ENCODE data around the gene SNAP23. TPM values are rescaled to one million over a fixed set of nuclear protein-coding genes. Genes with fewer than 3 reads are reported as not detected.

Gene SNAP23
- total RNA-seq, 2 experiments from 2014 or later: 49.0 to 54.2 TPM

- Mint-ChIP-seq H3K27ac (peak overlapping the region; percentile 91), H3K27me3 (ENCODE audit: low read depth) (peaks cover 13% of the 10 kb centered on the region), H3K4me3 (peak overlapping the region; percentile 95), H3K36me3 (ENCODE audit: low read depth) (peaks cover 4% of the 10 kb centered on the region), H3K9me3 (ENCODE audit: insufficient read depth) (no peaks in the 10 kb centered on the region), H3K4me1 (ENCODE audit: low read depth) (peaks cover 40% of the 10 kb centered on the region)
- POLR2A ChIA-PET: interaction anchor here (0.7 to 3.4 kb wide), 7 partner anchors 21 to 85 kb away, joined by 3 to 16 read pairs (median 3); partner anchors contain the start of genes HAUS2, LRRC57 and ZNF106
- DNase-seq: no peak
- CTCF ChIA-PET: interaction anchor here (1.2 kb wide), 1 partner anchor 32 kb away, joined by 5 read pairs; no protein-coding TSS in a partner anchor
- no peak for ATAC-seq
Observed at GRCh38 chr15:42576040-42576594, 80.7 kb downstream of the SNAP23 start.

- peak overlapping the region; percentile 95 for H3K4me3 Mint-ChIP-seq
- peaks cover 47% of the 10 kb centered on the region for H3K4me1 Mint-ChIP-seq (ENCODE audit: low read depth)
- peaks cover 2% of the 10 kb centered on the region for H3K36me3 Mint-ChIP-seq (ENCODE audit: low read depth)
- ATAC-seq (no peak), DNase-seq (no peak)
- H3K9me3 Mint-ChIP-seq (ENCODE audit: insufficient read depth): no peaks in the 10 kb centered on the region
- POLR2A ChIA-PET: interaction anchor here (3.4 kb wide), 1 partner anchor 29 kb away, joined by 12 read pairs; no protein-coding TSS in a partner anchor
- CTCF ChIA-PET: interaction anchor here (1.0 to 1.4 kb wide), 3 partner anchors 15 to 73 kb away, joined by 4 to 6 read pairs (median 4); no protein-coding TSS in a partner anchor
- peaks cover 13% of the 10 kb centered on the region for H3K27me3 Mint-ChIP-seq (ENCODE audit: low read depth)
- no peak overlapping the region for H3K27ac Mint-ChIP-seq
Observed at GRCh38 chr15:42576776-42577175, 81.3 kb downstream of the SNAP23 start.

GRCh38 chr15:42577514-42578031, 82.1 kb downstream of the SNAP23 start:
- Mint-ChIP-seq H3K4me1 (ENCODE audit: low read depth) (peaks cover 55% of the 10 kb centered on the region), H3K4me3 (no peak overlapping the region), H3K36me3 (ENCODE audit: low read depth) (peaks cover 1% of the 10 kb centered on the region), H3K27ac (no peak overlapping the region), H3K9me3 (ENCODE audit: insufficient read depth) (no peaks in the 10 kb centered on the region), H3K27me3 (ENCODE audit: low read depth) (peaks cover 13% of the 10 kb centered on the region)
- ATAC-seq: no peak
- DNase-seq: no peak
- ChIA-PET POLR2A (interaction anchor here (3.4 kb wide), 1 partner anchor 28 kb away, joined by 12 read pairs; no protein-coding TSS in a partner anchor), CTCF (interaction anchor here (1.0 to 1.4 kb wide), 3 partner anchors 14 to 72 kb away, joined by 4 to 6 read pairs (median 4); no protein-coding TSS in a partner anchor)

- ATAC-seq (no peak), DNase-seq (no peak)
- Mint-ChIP-seq H3K27ac (no peak overlapping the region), H3K4me1 (ENCODE audit: low read depth) (peaks cover 62% of the 10 kb centered on the region), H3K9me3 (ENCODE audit: insufficient read depth) (no peaks in the 10 kb centered on the region), H3K4me3 (no peak overlapping the region), H3K36me3 (ENCODE audit: low read depth) (peaks cover 1% of the 10 kb centered on the region), H3K27me3 (ENCODE audit: low read depth) (peaks cover 13% of the 10 kb centered on the region)
- ChIA-PET POLR2A (no interaction called here), CTCF (interaction anchor here (1.2 kb wide), 1 partner anchor 71 kb away, joined by 3 read pairs; no protein-coding TSS in a partner anchor)
Observed at GRCh38 chr15:42578984-42579537, 83.6 kb downstream of the SNAP23 start.

GRCh38 chr15:42581272-42581730, 85.9 kb downstream of the SNAP23 start:
- peak overlapping the region; percentile 74 for H3K27ac Mint-ChIP-seq
- H3K4me1 Mint-ChIP-seq (ENCODE audit: low read depth): peaks cover 54% of the 10 kb centered on the region
- ATAC-seq (peak; percentile 100), DNase-seq (peak; percentile 89)
- ChIA-PET POLR2A (interaction anchor here (0.6 to 3.3 kb wide), 10 partner anchors 9 to 147 kb away, joined by 3 to 18 read pairs (median 4); partner anchors contain the start of genes HAUS2 and LRRC57), CTCF (interaction anchor here (0.8 to 4.4 kb wide), 12 partner anchors 8 to 90 kb away, joined by 3 to 26 read pairs (median 5); partner anchors contain the start of gene SNAP23)
- peak overlapping the region; percentile 70 for H3K4me3 Mint-ChIP-seq
- peaks cover 13% of the 10 kb centered on the region for H3K27me3 Mint-ChIP-seq (ENCODE audit: low read depth)
- H3K9me3 Mint-ChIP-seq (ENCODE audit: insufficient read depth): no peaks in the 10 kb centered on the region
- H3K36me3 Mint-ChIP-seq (ENCODE audit: low read depth): peaks cover 7% of the 10 kb centered on the region

Other genes with a start within 250 kb of the SNAP23 start
- 10 to 100 TPM; 19.0 to 22.9 TPM for gene GANC, start 222.4 kb upstream of the SNAP23 start, total RNA-seq
- 10 to 100 TPM; 31.2 to 33.1 TPM for gene TMEM87A, start 222.2 kb upstream of the SNAP23 start, total RNA-seq
- gene CAPN3, start 136.1 kb upstream of the SNAP23 start, total RNA-seq: 1 to 10 TPM; 2.5 to 2.9 TPM
- 10 to 100 TPM; 42.2 to 43.3 TPM for gene ZNF106, start 4.5 kb upstream of the SNAP23 start, total RNA-seq
- 10 to 100 TPM; 28.2 to 30.4 TPM for gene LRRC57, start 53.2 kb downstream of the SNAP23 start, total RNA-seq
- 10 to 100 TPM; 42.2 to 44.7 TPM for gene HAUS2, start 53.2 kb downstream of the SNAP23 start, total RNA-seq
- gene STARD9, start 80.0 kb downstream of the SNAP23 start, total RNA-seq: 10 to 100 TPM; 12.8 to 13.0 TPM
- 10 to 100 TPM; 21.6 to 25.0 TPM for gene CDAN1, start 241.5 kb downstream of the SNAP23 start, total RNA-seq

Measured in activated CD8-positive, alpha-beta T cell treated with anti-CD3 and anti-CD28 coated beads, Interleukin-2, amount 10 ng/mL, durations not matched to agents 7 days and 5 days (primary cell).